HEK293T (cell line): ENCODE results near the gene C1orf174.

ENCODE experiments used
- BHLHE40 ChIP-seq: fragments of 450-650 bp; IDR thresholded peaks from 2 replicates; pipeline ENCODE4 v1.6.1; 2016; ENCODE audit warnings: mild to moderate bottlenecking, moderate library complexity, borderline replicate concordance
- CTBP1 ChIP-seq: fragments of 450-650 bp; IDR thresholded peaks from 2 replicates; pipeline ENCODE4 v1.6.1; 2016; ENCODE audit warnings: borderline replicate concordance
- ELF4 ChIP-seq: fragments of 450-650 bp; IDR thresholded peaks from 2 replicates; pipeline ENCODE4 v1.6.1; 2017; ENCODE audit warnings: antibody characterized with exemption
- FOXA1 ChIP-seq: fragments of 450-650 bp; IDR thresholded peaks from 2 replicates; pipeline ENCODE4 v1.6.1; 2016; ENCODE audit warnings: mild to moderate bottlenecking
- FOXK2 ChIP-seq: fragments of 450-650 bp; IDR thresholded peaks from 2 replicates; pipeline ENCODE4 v1.6.1; 2016; ENCODE audit warnings: mild to moderate bottlenecking
- FOXM1 ChIP-seq: fragments of 450-650 bp; IDR thresholded peaks from 2 replicates; pipeline ENCODE4 v1.6.1; 2017; ENCODE audit warnings: mild to moderate bottlenecking, borderline replicate concordance
- HDGF ChIP-seq: fragments of 450-650 bp; IDR thresholded peaks from 2 replicates; pipeline ENCODE4 v1.6.1; 2017; ENCODE audit warnings: antibody characterized with exemption, borderline replicate concordance
- L3MBTL2 ChIP-seq: fragments of 450-650 bp; conservative IDR thresholded peaks from 2 replicates; pipeline ENCODE4 v1.6.1; 2016; ENCODE audit warnings: mild to moderate bottlenecking
- NFRKB ChIP-seq: fragments of 450-650 bp; IDR thresholded peaks from 2 replicates; pipeline ENCODE4 v1.6.1; 2016; ENCODE audit warnings: mild to moderate bottlenecking, moderate library complexity
- PKNOX1 ChIP-seq: fragments of 450-650 bp; IDR thresholded peaks from 2 replicates; pipeline ENCODE4 v1.6.1; 2016
- SP1 ChIP-seq: fragments of 450-650 bp; IDR thresholded peaks from 2 replicates; pipeline ENCODE4 v1.6.1; 2017
- SUZ12 ChIP-seq: fragments of 450-650 bp; IDR thresholded peaks from 2 replicates; pipeline ENCODE4 v1.6.1; 2016; ENCODE audit warnings: mild to moderate bottlenecking
- TARDBP ChIP-seq: fragments of 450-650 bp; IDR thresholded peaks from 2 replicates; pipeline ENCODE4 v1.6.1; 2016
- ZNF384 ChIP-seq: fragments of 450-650 bp; IDR thresholded peaks from 2 replicates; pipeline ENCODE4 v1.6.1; 2016

- TF ChIP-seq BHLHE40, result no peak
- no peak for TF ChIP-seq FOXM1
- no peak for TF ChIP-seq NFRKB
- TF ChIP-seq CTBP1, result no peak
- no peak for TF ChIP-seq ELF4
- TF ChIP-seq SP1, result no peak
- no peak for TF ChIP-seq ZNF384
- no peak for TF ChIP-seq SUZ12
- no peak for TF ChIP-seq TARDBP
- no peak for TF ChIP-seq HDGF
- TF ChIP-seq FOXK2, result no peak
- TF ChIP-seq PKNOX1, result no peak
- TF ChIP-seq L3MBTL2, result no peak
- TF ChIP-seq FOXA1, result no peak
Observed at GRCh38 chr1:3919706-3920105, 19.6 kb upstream of the C1orf174 start.
